Bone marrow (tissue), 2 donors: ENCODE measurements around the gene SKI.
"Not testable (repeated sequence)": the region's sequence is repeated elsewhere in the genome, so short reads cannot be mapped to it uniquely, and the experiment has no call there.

Experiments used
- DNase-seq, 2 donors: peaks; one replicate each; lab custom pipeline; 2025; lab: John Stamatoyannopoulos, UW

Gene SKI

DNA sequence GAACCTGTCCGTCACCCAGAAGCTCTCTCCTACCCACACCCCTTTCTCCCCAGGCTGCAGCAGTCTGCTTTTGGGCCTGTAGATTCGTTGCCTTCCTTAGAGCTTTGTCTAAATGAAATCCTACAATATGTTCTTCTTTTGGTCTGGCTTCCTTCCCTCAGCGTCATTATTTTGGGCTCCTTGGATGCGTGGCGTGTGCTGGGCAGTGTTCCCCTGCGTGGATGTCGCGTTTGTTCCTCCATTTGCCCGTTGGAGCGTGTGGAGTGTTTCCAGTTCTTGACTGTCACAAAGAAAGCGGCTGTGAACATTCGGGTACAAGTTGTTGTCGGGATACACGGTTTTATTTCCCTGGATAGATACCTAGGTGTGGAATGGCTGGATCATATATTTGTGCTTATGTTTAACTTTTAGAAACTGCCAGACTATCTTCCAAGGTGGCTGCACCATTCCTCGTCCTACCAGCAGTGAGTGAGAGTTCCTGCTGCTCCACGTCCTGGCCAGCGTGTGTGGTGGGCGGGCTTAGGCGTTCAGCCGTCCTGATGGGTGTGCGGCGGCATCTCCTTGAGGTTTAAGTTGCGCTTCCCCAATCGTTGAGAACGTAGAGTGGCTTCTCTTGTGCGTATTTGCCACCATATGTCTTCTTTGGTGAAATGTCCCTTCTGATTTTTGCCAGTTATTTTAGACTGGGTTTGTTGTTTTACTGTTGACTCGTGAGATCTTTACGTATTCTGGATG is 31.7 kb downstream of the SKI start:
- no peak for DNase-seq

GRCh38 chr1:2260470-2260869 is 32.4 kb downstream of the SKI start:
- not testable (repeated sequence) for DNase-seq

GRCh38 chr1:2260917-2261316 is 32.8 kb downstream of the SKI start:
- DNase-seq = no peak

GRCh38 chr1:2261476-2262395 is 33.6 kb downstream of the SKI start:
- DNase-seq = not testable (repeated sequence)

GRCh38 chr1:2266301-2266975 is 38.3 kb downstream of the SKI start:
- no peak for DNase-seq

DNA sequence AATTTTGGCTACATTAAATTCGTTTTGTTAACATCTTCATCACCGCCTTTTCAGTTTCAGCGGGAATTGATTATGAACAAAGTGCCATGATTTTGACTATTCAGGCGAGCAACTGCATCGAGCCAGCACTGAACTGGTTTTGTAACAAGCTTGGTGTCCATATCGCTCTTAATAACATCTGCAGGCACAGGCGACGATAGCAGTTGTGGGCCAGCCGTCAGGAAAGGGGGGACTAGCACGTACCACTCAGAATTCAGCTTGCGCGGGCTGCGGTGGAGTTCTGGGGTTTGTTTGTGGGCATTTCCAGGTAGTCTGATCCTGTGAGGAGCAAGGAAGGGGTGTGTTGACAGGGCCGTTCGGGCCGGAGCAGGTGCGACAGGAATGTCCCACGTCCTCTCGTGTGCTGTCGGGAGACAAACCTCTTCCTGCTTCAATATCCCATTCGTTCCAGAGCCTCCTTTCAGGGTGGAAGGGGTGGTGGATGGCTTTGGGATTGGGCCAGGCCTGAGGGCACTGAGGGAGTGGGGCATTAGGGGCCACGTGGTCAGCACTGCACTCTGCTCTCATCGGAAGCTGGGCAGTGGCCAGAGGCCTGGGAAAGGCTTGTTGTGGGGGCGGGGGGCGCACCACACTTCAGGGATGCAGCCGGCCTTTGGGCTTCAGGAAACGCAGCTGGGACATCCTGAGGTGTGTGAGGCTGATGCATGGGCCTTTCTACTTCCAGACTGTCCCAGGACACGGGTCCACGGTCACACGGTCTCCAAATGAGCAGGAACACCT is 39.1 kb downstream of the SKI start:
- no peak for DNase-seq

DNA sequence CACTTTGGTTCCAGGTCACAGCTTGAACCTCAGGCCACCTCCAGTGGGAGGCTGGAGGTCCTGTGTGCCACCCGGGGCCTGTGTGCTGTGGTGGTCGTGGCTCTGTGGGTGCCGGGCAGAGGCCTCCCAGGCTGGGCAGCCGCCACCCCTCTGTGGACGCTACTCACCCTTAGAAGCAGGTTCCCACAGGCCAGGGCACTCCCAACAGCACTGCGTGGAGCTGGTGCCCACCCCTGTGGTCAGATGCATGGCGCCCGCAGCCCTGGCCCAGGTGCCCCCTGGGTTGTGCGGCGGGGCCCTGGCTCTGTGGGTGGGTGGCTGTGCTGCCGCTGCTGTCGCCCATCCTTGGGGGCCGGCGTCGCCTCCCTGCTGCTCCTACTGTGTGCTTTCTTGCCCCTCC is 39.7 kb downstream of the SKI start:
- DNase-seq = no peak

- no peak for DNase-seq
Measured at GRCh38 chr1:2268285-2269056, 40.4 kb downstream of the SKI start.

GRCh38 chr1:2269193-2269921 is 41.2 kb downstream of the SKI start:
- DNase-seq = no peak

DNA sequence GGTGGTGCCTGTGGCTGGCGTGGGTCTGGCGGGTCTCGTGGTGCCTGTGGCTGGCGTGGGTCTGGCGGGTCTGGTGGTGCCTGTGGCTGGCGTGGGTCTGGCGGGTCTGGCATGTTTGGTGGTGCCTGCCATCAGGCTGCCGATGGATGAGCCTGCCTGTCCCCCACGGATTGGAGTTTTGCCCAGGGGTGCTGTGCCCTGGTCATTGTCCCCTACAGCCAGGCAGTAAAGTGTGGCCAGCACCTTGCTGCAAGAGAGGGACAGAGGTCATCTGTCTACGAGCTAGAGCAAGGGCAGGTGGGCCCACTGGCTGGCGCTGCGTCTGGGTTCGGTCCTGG is 41.8 kb downstream of the SKI start:
- no peak for DNase-seq

DNA sequence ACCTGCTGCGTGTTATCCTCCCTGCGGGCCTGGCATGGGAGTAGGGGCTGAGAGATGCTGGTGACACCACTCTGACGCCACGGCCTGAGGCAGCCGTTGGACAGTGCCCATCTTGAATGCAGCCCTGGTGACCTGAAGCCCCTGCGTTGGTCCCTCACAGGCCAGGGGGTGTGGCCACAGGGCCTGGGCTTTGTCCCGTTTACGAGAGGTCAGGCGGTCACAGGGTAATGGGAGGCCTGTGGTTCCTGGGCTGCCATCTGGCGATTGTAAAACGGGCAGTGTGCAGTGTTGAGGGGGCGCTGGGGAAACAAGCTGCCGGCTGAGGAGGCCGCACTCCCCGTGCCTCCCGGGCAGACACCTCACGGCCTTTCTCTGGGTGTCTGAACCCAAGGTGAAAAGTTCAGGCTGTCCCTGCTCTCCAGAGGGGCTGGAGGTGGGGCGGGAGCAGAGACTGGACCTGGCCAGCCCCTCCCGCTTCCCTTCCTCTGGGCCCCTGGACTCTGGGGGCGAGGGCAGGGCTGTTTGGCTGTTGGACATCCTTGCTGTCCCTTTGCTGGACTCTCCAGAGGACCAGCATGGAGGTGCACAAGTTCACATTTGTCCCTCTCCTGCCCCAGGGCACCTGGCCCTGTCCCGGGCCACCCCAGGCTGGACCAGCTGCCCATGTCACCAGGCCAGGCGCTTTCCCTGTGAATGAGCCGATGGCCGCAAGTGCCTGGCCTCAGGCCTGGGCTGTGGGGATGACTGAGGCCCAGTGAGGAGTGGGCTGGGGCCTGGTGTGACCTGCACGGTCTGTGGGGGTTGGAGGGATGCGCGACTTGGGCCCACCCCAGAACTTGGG is 42.4 kb downstream of the SKI start:
- DNase-seq = no peak

DNA sequence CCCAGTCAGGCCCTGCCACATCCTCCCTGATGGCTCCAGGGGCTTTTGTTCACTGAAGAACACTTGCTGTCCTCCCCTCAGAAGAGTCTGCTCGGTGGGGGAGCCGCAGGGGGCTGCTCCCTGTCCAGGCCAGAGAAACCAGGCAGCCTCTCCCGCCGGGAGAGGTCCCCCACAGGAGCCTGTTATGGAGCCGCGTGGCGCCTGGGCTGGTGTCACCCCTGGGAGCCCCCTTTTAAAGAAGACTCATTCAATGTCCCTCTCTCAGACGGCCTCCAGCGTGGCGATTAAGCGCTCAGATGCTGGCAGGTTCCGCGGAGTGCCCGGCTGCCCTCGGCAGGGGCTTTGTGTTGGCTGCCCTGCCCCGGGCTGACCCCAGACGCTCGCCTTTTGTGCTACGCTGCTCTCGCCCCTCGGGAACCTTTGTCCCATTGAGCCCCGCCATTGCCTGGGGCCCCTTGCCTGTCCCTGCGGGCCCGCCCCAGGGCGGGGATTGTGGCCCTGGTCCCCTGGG is 43.1 kb downstream of the SKI start:
- DNase-seq = no peak

DNA sequence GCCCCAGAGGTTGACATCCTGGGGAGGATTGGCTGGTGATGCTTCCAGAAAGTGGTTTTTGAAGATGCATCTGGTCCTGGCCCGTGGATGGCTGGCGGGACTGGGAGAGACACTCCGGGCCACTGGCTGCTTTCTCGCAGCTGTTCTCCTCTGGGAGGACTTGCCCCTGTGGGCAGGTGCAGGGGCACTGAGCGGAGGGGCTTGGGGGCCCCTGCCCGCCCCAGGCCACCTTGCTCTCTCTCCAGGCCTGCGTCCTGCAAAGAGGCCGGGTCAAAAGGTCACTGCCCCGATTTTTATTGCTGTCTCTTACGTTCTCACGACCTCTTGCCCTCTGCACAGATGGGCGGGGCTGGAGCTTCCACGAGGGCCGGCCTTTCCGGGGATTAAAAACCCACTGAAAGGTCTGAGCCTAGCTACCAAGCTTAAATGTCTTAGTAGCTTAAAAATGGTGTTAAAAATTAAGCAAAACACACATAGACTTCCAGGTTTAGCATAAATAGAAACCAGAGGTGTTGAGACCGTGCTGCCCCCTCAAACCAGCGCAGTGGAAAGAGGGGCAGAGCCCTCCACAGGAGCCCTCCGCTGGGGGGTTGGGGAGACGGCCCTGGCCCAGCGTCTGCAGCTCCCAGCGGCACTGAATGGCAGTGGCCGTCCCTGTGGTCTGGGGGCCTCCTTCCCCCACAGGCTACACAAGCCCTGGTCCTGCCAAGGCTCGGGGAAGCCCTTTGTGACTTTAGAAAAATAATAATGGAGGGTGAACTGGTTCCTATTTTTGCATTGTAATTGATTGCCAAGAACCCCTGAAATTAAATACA is 43.9 kb downstream of the SKI start:
- no peak for DNase-seq

GRCh38 chr1:2272686-2273400 is 44.7 kb downstream of the SKI start:
- no peak for DNase-seq

DNA sequence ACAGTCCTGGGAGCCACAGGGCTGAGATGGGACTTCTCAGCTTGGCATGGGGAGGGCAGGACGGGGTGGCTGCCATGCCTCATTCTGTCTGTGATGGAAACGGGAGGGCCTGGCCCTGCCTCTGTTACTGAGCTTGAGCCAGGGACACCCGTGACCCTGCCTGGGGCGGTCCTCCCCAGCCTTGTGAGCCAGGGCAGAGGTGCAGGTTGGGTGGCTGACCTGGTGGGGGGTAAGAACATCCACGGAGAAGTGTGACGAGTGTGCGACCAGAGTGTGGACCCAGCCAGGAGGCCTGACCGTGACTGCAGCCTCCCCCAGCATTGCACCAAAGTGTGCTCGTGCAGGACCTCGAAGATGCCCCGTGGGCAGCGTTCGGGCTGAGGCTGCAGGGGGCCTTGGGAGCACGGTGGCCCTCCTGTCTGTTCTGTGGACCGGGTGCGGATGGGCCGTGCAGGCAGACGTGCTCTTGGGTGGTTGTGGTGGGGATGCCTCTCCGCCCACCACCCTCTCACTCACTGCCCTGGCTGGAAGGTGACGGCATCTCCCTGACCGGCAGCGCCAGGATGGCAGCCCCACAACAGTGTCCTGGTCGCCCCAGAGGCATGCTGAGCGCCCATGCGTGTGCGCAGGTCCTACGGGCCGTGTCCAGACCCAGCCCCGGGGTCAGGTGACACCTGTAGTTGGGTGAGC is 45.4 kb downstream of the SKI start:
- DNase-seq = no peak

DNA sequence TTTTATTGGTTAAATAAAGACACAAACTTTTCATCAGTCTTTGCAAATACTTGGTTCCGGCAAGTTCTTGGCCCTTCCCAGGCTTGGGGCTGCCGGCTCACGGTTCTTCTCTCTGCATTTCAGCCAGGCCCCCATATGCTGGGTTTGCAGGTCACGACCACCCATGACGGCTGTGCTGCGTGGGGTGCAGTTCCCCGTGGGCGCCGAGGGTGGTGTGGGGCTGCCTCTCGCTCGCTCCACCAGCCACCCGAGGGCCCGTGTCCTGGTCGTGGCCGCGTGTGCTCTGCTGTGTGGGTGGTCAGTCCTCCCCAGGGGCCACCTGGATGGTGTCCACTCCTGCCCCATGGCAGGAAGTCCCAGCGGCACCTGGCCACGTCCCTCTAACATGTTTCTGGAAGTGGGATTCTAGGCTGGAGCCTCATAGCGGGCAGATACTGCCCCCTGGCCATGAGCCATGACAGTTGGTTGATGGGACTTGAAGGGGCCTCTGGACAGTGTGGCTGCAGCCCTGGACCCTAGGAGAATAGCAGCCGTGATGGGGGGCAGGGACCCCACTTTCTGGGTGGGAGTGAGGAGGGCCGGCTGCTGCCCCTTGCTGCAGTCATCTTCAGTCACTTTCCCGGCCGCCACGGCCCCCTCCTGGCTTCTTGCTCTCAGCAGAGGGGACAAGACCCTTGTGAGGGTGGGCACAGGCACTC is 46.3 kb downstream of the SKI start:
- no peak for DNase-seq
